GM19455 (cell line): Measurements from ENCODE around the gene WIPI1.
A peak's percentile ranks its signal among the peaks of the same experiment; 100 is the strongest.

Source experiments
- ATAC-seq: cut with Tn5 transposase; IDR thresholded peaks from one replicate; pipeline ENCODE4 v1.9.1; 2021; ENCODE audit not compliant: unreplicated experiment

Gene WIPI1

DNA sequence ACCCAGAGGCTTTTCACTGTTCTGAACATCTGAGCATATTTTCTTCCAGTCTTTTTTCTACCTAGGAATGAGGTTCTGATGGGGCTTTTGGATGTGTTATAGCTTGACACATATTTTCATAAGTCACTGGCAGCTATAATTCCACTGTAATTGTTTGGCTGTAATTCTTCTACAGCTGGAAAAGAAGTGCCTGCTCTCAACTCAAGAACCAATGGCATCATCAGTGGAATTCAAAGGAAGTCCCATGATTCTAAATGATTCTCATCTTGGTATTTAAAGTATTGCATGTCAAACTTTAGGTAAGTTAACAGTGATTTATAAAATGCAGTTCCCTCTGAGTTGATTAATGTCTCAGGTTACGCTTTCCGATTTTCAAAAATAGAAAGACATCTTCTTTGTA is 16.8 kb downstream of the WIPI1 start:
- no peak for ATAC-seq

DNA sequence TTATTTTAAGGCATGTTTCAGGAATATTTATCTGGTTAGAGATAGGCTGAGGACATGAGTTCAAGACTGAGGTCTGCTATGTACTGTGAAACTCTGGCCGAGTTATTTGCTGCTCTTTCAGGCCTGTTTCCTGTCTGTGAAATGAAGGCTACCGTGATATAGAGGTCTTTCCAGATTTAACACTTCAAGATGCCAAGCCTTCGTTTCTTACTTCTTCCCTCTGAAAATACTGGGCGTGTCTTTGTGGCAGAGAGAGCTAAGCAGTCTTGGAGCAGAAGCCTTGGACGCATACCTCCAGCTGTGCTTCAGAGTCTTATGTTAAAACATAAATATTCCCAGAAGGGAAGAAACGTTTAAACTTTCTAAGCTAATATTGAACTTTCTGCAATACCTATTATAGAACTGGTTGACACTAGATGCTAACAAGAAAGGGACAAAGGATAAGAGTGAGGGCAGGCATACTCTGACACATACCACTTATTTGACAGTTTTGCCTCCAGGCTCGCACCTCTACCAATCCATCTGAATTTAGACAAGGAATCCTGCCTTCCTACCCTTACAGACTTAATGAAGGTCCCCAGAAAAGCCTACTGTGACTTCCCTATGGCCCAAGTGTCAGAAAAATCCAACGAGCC is 17.5 kb downstream of the WIPI1 start:
- ATAC-seq: no peak

DNA sequence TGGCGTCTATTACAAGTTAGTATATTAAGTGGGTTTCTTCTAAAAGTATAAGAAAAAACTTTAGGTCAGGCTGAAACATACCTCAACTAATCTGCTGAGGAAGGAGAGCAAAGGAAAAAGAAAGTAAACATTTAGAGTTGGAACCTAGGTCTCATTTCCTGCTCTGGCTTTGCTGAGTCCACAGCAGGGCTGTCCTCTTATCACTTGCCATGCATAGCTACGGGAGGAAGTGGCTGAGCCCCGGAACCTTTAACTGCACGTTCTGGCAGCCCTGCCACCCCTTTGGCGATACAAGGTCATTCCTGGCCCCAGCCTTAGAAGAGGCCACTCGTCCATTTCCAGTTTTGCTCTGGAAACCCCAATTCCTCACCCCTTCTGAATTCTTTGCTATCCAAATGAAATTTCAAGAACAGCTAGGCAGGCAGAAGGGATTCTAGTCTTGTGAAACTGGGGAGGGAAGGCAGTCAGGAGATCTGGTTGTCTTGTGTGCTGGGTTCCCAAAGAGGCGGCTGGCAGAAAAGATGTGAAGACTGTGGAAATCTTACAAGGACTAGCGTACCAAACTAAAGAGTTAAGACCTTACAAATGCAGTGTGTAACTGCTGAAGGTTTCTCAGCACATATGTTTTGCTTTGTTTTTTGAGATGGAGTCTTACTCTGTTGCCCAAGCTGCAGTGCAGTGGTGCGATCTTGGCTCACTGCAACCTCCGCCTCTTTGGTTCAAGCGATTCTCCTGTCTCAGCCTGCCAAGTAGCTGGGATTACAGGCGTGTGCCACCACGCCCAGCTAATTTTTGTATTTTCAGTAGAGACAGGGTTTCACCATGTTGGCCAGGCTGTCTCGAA is 19.1 kb downstream of the WIPI1 start:
- peak; percentile 56 for ATAC-seq

DNA sequence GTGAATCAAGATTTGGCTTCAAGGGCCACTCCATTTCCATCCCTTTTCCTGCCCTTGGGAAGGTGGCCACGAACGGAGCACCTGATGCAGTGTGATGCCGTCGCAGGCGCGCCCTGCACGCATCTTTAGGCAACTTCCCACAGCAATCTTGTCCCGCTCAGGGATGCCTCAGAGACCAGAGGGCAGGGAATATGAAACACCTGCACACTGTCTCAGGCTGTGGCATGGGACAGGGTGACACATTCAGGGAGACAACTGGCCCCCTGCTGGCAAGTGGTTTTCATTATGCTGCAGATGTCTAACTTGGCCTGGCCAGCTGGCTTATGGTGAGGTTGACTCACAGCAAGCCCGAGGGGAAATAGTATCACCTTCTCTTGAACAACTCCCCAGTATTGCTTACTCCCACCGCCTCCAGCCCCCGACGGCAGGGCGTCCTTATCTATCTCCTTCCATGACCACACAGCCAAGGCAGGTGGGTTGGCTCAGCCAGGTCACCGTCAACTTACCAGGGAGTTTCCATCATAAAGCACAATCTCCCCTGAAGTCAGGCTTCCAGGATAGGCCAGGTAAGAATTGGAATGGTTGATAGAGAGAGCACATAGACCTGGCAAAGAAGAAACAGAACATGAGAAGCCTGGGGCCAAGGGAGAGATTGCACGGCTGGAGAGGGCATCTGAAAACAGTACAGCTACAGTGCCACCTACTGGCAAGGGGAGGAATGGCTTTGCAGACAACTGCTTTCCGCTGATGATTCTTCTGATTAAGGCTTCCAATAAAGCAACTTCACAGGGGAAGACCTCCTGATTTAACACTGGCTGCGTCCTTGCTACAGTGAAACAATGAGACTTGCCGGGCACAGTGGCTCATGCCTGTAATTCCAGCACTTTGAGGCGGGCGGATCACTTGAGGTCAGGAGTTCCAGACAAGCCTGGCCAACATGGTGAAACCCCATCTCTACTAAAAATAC is 21.1 kb downstream of the WIPI1 start:
- ATAC-seq: peak; percentile 54

DNA sequence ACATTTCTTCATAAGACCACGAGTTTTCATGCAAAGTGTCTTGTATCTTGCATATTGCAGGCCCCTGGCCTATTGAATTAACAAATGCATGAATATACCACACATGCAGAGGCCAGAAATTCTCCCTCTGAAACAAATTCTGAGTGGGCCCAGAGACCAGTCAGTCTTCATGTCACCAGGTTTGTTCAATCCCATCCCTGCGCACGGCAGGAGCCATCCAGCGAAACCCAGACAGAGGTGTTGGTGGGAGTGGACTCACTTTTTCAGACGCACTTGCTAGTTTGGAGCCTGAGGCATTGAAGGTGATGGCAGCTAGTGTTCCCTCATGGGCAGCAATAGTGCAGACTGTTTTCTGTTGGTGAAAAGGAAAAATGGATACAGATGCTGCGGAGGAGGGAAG is 21.9 kb downstream of the WIPI1 start:
- ATAC-seq: no peak

DNA sequence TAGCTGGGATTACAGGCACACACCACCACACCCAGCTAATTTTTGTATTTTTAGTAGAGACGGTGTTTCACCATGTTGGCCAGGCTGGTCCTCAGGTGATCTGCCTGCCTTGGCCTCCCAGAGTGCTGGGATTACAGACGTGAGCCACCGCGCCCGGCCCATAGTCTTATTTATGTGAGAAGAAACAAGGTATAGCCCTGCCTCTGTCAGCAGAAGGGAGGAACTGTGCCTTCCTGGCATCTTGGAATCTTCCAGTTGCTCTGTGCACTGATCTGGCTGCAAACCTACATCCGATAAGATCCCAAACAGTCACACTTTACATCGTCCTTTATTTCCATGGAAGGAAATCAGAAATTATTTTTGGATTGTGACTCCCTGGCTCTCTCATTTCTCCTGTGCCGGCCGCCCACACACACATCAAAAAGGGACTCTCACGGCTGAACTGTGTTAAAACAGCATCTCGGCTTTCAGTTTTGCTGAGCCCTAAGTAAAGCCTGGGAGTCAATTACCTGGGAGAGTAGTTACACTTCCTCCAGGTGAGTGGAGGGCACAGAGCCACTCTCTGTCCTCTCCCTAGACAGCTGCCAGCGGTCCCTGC is 23.3 kb downstream of the WIPI1 start:
- ATAC-seq: no peak

DNA sequence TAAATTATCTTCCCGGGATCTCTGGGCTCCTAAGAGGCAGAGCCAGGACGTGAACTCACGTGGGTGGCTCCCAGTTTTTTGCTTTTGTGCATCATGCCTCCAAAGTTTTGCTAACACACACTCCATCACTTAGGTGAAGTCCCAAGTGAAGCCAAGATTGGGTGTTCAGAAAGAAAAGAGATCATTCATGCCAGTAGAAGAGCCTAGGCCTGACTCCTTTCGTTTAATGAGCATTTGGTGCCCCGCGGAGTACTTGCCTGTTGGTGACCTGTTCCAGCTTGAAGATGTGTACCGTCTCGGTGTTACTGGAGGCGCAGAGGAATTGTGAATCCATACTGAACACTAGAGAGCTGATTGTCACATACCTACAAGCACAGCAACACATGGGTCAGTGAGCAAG is 24.1 kb downstream of the WIPI1 start:
- no peak for ATAC-seq

DNA sequence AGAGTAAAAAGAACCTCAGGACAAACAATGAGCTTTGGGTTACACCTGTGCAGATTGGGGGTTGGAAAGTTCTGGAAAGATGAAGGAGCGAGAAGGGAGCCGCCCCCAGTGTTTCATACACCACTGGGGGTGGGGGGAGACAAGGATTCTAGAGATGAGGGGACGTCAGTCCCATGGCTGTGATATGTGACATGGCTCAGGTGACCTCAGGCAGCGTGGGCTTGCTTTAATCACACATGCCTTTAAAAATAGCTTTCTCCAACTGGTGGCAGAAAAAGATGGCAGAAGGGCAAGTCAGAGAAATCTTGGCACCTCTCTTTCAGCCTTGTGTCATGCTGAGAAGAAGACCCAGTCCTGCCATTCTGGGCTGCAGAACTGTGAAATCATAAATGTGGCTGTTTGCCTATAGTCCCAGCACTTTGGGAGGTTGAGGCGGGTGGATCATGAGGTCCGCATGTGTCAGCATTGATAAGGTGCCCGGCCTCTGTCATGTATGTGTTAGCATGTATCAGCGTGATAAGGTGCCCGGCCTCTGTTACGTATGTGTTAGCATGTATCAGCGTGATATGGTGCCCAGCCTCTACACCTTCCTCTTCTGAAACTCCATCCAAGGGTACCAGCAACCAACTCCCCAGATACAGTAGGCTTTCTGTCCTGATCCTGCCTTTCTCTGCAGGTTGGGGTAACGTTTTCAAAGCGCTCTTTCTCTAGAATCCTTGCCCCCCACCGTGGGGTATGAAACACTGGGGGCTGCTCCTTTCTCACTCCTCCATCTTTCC is 25.0 kb downstream of the WIPI1 start:
- no peak for ATAC-seq

DNA sequence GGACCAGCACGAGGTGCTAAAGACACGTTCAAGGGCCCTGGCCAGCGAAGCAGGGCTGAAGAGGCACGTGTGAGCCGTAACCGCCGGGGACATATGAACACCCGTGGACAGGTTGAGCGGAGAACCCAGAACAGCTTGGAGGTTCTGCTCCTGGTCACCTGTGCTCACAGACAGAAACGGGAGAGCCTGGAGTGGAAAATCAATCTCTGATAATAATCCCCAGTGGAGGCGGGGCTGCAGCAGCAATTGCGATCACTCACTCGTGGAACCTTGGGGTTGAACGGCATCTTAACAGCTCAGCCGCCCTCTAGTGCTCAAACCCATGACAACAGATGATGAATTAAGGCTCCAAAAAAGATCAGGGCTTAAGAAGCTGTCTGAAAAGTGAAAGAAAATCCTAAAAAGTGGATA is 25.6 kb downstream of the WIPI1 start:
- no peak for ATAC-seq

DNA sequence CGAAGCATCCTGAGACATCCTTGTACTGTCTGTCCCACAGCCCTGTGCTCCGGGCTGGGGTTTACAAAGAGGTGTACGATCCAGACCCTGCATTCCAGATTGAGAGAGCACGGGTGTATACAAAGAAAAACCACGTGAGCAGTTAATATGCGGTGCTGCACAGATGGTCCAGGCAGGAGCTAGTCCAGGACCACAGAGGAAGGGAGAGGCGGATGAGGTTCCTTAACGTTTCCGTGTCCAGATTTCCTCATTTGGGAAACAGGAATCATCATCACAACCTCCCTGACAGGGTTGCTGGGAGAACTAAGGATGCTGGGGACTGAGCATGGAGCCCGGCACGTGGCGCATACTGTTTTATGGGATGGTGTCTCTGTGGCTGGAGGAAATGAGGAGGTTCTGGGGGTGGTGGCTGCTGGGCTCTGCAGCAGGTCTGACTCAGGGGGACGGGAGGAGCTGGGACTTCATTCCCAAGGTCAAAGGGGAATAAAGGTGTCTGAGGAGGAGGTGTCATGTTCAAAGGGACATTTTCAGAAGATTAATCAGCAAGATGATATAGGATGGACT is 26.2 kb downstream of the WIPI1 start:
- no peak for ATAC-seq

DNA sequence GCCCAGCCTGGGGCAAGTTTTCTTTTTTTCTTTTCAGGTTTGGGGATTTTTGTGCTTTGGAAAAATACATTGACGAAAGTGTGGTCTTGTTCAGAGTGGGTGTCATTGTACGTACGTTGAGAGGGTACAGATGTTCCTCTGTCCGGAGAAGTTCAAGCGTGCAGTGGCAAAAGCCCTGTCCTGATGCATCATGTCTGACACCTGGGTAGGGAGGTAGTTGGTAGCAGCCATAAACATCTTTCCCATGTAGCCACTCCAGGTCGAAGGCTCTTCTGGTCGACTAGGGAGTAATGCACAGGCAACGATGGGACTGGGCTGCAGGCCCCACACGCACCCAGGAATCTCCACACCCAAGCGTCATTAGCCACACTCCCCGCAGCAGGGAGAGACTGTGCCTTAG is 27.4 kb downstream of the WIPI1 start:
- no peak for ATAC-seq

DNA sequence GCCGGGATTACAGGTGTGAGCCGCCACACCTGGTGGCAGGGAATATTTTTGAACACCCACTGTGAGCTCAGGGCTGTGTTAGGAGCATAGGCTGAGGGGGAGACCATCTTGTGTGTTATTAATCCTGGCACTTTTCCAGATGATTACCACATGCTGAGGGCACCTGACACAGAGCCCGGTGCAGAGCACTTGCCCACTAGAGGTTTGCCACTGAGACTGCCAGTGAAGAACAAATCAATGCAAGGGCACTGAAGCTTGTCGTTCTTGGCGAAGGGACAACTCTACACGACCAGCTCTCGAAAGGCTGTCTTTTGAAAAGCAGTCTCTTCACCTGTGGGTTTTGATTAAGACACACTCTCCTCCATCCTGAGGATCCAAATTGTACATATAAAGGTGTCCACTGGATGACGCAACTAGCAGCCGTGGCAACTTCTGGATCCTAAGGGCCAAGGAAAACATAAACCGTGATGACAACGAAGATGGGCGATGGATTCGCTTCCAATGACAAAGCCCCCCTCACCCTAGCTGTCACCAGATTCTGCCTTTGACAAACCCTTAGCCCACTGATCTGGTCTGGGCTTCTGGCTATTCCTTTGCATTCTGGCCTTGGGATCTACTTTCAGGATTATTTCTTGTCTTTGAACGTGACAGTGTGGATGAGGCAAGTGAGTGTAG is 28.7 kb downstream of the WIPI1 start:
- ATAC-seq: no peak

DNA sequence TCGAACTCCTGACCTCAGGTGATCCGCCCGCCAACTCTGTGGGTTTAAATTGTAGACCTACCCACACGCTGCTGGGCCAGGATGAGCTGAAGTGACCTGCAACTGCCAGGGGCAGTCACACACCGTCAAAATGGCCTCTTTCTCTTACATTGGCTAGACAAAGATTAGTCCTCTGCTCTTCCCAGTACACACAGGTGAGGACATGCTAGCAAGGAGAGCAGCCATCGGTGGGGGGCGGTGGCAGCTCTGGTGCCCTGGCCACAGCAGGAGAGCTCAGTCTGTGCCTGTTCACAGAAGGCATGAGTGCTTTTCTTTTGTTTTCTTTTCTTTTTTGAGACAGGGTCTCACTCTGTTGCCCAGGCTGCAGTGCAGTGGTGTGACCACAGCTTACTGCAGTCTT is 29.7 kb downstream of the WIPI1 start:
- ATAC-seq: no peak

DNA sequence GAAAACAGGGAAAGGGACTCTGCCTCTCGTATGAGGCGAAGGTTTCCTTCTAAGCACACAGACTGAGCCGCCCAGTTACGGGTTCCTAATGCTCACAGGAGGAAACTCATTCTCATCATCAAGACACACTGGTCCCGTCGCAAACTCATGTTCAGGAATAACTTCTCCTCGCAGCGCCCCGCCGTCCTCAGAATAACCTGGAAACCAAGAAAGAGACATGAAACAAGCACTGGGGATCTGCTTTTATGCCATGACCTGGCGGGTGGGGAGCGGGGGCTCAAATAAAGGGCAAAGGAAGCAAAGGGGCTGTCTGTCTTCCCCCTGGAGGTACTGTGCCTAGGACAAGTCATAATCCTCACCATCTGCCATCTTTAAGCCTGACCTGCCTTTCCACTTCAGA is 31.3 kb downstream of the WIPI1 start:
- no peak for ATAC-seq

DNA sequence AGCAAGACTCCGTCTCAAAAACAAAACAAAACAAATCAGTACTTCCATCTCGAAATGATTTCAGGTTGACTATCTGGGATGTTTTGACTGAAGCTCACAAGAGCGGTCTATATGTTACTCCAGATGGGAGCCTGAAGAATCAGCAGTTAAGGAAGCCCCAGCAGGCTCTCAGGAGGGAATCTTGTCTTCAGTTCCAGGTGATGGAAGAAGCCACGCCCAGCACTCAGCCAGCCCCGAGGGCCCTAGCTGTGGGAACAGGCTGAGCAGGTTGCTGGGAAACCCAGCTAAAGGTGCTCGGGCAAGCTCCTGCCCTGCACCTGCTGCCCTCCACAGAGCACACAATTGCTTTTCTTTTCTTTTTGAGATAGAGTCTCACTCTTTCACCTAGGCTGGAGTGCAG is 32.4 kb downstream of the WIPI1 start:
- no peak for ATAC-seq

DNA sequence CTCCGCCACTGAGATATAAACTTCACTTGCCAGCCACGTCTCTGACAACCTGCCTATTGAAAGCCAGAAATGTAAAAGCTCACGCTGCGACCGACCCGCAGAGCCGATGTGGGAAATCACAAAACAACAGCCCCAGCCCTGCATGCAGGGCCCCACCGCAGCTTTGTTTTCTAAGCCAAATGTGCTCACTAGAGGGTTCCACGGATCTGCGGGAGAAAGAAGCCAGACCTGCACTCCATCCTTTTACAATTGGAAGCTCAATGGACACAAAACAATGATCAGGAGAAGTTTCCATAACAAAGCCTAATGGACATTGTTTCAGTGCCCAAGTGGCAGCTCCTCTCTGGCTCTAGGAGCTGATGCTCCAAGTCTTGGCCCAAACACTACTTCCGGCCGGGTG is 33.1 kb downstream of the WIPI1 start:
- ATAC-seq: no peak

DNA sequence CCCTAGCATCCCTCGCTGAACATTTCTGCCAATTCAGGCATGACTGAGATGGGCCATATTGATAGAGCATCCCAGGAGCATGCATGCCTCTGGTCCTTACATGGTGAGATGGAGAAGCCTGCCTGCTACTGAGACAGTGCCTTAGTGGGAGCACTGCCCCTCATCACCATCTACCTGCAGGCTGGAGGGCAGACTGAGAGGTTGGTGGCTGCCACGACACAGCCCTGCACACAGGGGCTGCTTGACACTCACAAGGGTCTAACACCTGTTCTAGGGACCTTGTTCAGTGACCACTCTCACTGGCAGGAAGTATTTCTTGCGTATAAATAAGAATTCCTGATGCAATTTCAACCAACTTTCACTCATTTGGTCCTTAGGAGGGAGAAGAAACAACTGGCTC is 34.0 kb downstream of the WIPI1 start:
- ATAC-seq: no peak

DNA sequence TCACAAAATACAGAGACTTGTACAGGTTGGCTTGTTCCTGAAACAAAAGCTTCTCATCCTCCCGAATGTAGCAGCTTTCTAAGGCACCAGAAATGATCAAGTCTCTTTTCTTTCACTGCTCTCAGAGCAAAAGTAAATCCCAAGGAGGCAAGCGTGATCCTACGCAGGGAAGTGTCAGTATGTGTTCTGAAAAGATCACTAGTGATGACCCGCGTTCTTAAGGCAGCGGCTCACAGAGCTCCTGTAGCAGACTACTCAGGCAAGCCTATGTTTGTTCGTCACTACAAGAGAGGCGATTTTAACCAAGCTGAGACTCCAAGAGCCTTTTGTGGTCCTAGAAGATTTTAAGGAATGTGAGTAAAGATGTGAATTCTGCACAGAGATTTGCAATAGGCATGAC is 34.5 kb downstream of the WIPI1 start:
- no peak for ATAC-seq

DNA sequence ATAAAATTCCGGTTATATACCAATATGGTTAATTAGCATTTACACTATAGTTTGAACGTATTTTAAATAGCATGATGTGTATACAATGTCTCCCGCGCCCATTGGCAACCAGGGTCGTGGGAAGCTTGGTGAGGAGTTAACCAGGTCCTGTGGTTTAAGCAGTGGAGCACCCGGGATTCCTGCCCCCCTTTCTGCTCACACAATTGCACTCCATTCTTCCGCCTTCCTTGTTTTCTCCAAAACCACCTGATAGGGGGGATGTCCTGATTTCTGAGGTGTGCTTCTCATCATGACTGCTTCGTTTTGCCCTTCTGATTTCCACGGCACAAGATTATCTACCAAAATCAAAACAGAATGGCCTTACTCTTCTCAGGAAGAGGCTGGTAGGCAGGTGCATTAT is 35.8 kb downstream of the WIPI1 start:
- no peak for ATAC-seq

DNA sequence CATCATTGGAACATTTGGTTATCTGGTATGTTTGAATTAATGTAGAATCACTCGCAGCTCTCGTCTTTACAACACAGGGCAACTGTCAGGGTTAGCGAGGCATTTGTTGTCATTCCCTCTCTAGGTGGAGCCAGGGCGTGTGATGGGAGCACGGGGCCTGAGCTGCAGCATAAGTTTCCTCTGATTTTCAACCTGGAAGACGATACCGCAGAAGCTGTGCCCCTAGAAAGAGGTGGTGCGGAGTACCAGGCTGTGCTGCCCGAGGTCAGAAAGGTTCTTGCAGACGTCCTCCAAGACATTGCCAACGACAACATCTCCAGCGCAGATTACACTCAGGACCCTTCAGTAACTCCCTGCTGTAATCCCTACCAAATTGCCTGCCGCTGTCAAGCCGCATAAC is 37.2 kb downstream of the WIPI1 start:
- ATAC-seq: no peak
